ENCODE results near the gene UGGT1.

Gene UGGT1

GRCh38 chr2:128108166-128108565 is 17.2 kb downstream of the UGGT1 start:
- no peak for DNase-seq

GRCh38 chr2:128109243-128109642 is 18.2 kb downstream of the UGGT1 start:
- DNase-seq: no peak

GRCh38 chr2:128115921-128116623 is 25.1 kb downstream of the UGGT1 start:
- no peak for DNase-seq

- DNase-seq: no peak
These were observed 43.6 kb downstream of the UGGT1 start for GRCh38 chr2:128134573-128134972.

- no peak for DNase-seq
These were observed 46.2 kb downstream of the UGGT1 start for GRCh38 chr2:128137094-128137616.

- DNase-seq: no peak
These were observed 48.6 kb downstream of the UGGT1 start for GRCh38 chr2:128139624-128140023.

- DNase-seq: no peak
These were observed 54.7 kb downstream of the UGGT1 start for GRCh38 chr2:128145651-128146050.

- no peak for DNase-seq
These were observed 62.8 kb downstream of the UGGT1 start for GRCh38 chr2:128153786-128154185.

- DNase-seq: no peak
These were observed 63.2 kb downstream of the UGGT1 start for GRCh38 chr2:128154225-128154624.

- DNase-seq: no peak
These were observed 65.0 kb downstream of the UGGT1 start for GRCh38 chr2:128155970-128156369.

- DNase-seq: no peak
These were observed 65.8 kb downstream of the UGGT1 start for GRCh38 chr2:128156812-128157211.

- DNase-seq: no peak
These were observed 66.6 kb downstream of the UGGT1 start for GRCh38 chr2:128157644-128158043.

- peak; percentile 84 to 92 for DNase-seq
These were observed 67.2 kb downstream of the UGGT1 start for GRCh38 chr2:128158176-128158575.

- no peak for DNase-seq
These were observed 68.4 kb downstream of the UGGT1 start for GRCh38 chr2:128159437-128159836.

GRCh38 chr2:128160616-128161275 is 69.7 kb downstream of the UGGT1 start:
- DNase-seq: no peak

- peak; percentile 89 to 91 for DNase-seq
These were observed 71.3 kb downstream of the UGGT1 start for GRCh38 chr2:128162266-128162665.

GRCh38 chr2:128164311-128164710 is 73.3 kb downstream of the UGGT1 start:
- DNase-seq: peak in 1 of 2 donors; percentile 23

GRCh38 chr2:128166746-128167353 is 75.8 kb downstream of the UGGT1 start:
- peak; percentile 88 to 91 for DNase-seq

- no peak for DNase-seq
These were observed 78.1 kb downstream of the UGGT1 start for GRCh38 chr2:128169094-128169493.

GRCh38 chr2:128169497-128169896 is 78.5 kb downstream of the UGGT1 start:
- peak; percentile 66 to 94 for DNase-seq

GRCh38 chr2:128169933-128170709 is 79.1 kb downstream of the UGGT1 start:
- DNase-seq: no peak

GRCh38 chr2:128170776-128171175 is 79.8 kb downstream of the UGGT1 start:
- peak in 1 of 2 donors; percentile 55 for DNase-seq

- DNase-seq: no peak
These were observed 81.2 kb downstream of the UGGT1 start for GRCh38 chr2:128172191-128172590.

Measured in inflammatory macrophage (primary cell).